Fibroblast of mammary gland (primary cell): ENCODE results near the gene CHST8.

ENCODE experiments used
- DNase-seq: peaks from one replicate; pipeline ENCODE4 v3.0.0-alpha.2; 2010; ENCODE audit warnings: low read depth
- H3K4me3 ChIP-seq: 2 replicates; pipeline ENCODE4 v1.5.1; 2011; ENCODE audit warnings: low read depth, mild to moderate bottlenecking, low read length, moderate library complexity; ENCODE audit not compliant: control insufficient read depth
- CTCF ChIP-seq: conservative IDR thresholded peaks from 2 replicates; pipeline ENCODE4 v1.5.1; 2011; ENCODE audit warnings: low read depth, low read length, inconsistent platforms; ENCODE audit not compliant: control insufficient read depth, insufficient read depth

The CHST8 gene

GRCh38 chr19:33805313-33805712 is 183.6 kb downstream of the CHST8 start:
- no peak overlapping the region for H3K4me3 ChIP-seq
- no peak for TF ChIP-seq CTCF
- no peak for DNase-seq

GRCh38 chr19:33805840-33806433 is 184.2 kb downstream of the CHST8 start:
- no peak for TF ChIP-seq CTCF
- H3K4me3 ChIP-seq = no peak overlapping the region
- DNase-seq = no peak

- no peak overlapping the region for H3K4me3 ChIP-seq
- no peak for DNase-seq
- no peak for TF ChIP-seq CTCF
Observed at GRCh38 chr19:33806434-33806881, 184.7 kb downstream of the CHST8 start.

GRCh38 chr19:33808399-33808798 is 186.6 kb downstream of the CHST8 start:
- DNase-seq = no peak
- no peak for TF ChIP-seq CTCF
- H3K4me3 ChIP-seq = no peak overlapping the region

GRCh38 chr19:33809960-33810359 is 188.2 kb downstream of the CHST8 start:
- H3K4me3 ChIP-seq = no peak overlapping the region
- no peak for TF ChIP-seq CTCF
- peak; percentile 57 for DNase-seq

GRCh38 chr19:33810821-33811220 is 189.1 kb downstream of the CHST8 start:
- DNase-seq = no peak
- TF ChIP-seq CTCF = no peak
- H3K4me3 ChIP-seq = no peak overlapping the region

- H3K4me3 ChIP-seq = no peak overlapping the region
- TF ChIP-seq CTCF = no peak
- no peak for DNase-seq
Observed at GRCh38 chr19:33811246-33811645, 189.5 kb downstream of the CHST8 start.
